ENCODE results near the gene PTGR2. TPM values are rescaled to one million over a fixed set of nuclear protein-coding genes. Genes with fewer than 3 reads are reported as not detected.

Gene PTGR2
- total and polyA plus RNA-seq, 2 of the 8 experiments (the other 6 are each of a cell fraction or from before 2014, with no cell fraction given), result 6.0 to 17.5 TPM

- no peak for TF ChIP-seq CHD7 (IDR thresholded peaks at IDR 0.05; ENCODE audit: insufficient replicate concordance, low read length)
Observed at GRCh38 chr14:73884438-73885190, 33.0 kb downstream of the PTGR2 start (continued).
